HG03064 (cell line): ENCODE data around the gene ASIC3.
"Not testable (repeated sequence)": the region's sequence is repeated elsewhere in the genome, so short reads cannot be mapped to it uniquely, and the experiment has no call there.

Experiments
- ATAC-seq: cut with Tn5 transposase; IDR thresholded peaks from one replicate; pipeline ENCODE4 v1.9.1; 2021; ENCODE audit warnings: low read depth; ENCODE audit not compliant: unreplicated experiment

Gene ASIC3

GRCh38 chr7:151032936-151033863, 15.1 kb upstream of the ASIC3 start:
- no peak for ATAC-seq

DNA sequence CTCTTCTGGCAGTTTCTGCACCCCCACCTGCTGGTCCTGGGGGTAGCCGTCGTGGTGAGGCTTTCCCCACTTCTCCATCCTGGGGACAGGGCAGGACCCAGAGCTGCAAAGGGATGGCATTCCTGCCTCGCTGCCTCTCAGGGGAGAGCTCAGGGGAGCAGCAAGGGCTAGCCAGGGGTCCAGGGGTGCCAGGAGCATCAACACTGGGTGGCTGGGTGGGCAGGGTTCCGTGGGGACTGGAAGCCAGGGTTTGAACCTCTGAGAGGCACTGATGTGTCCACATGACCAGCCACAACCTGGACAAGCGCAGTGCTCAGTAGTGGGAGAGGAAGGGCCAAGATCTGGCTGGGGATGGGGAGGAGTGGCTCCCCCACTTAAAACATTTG, 14.5 kb upstream of the ASIC3 start:
- ATAC-seq = no peak

- no peak for ATAC-seq
Observed at GRCh38 chr7:151034312-151035025, 13.9 kb upstream of the ASIC3 start.

DNA sequence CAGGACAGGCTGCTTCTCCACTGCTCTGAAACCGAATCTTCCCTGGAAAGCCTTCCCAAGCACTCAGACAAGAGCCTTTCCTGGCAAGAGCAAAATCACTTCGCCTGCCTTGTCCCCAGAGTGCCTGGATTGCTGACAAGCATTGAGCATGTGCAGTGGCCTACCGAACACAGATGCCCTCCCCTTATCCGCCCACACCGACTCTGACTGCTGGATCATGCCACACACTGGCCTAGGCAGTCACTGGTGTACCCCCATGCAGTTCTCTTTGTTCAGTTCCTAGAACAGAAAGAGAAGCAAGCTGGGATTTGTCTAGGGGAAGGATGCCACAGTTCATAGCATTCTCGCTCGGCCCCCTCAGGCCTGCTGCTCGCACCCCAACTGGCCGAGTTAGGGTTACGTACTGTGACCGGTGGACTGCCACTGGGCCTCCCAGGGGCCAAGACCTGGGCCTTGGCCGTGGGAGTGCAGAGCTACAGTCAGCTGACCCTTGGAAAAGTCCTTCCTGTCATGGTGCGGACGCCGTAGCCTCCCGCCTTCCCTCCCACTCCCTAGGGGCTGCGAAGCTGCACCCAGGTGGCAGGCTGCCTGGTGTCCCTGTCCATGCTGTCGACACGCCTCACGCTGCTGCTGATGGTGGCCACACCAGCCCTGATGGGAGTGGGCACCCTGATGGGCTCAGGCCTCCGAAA, 13.2 kb upstream of the ASIC3 start:
- no peak for ATAC-seq

DNA sequence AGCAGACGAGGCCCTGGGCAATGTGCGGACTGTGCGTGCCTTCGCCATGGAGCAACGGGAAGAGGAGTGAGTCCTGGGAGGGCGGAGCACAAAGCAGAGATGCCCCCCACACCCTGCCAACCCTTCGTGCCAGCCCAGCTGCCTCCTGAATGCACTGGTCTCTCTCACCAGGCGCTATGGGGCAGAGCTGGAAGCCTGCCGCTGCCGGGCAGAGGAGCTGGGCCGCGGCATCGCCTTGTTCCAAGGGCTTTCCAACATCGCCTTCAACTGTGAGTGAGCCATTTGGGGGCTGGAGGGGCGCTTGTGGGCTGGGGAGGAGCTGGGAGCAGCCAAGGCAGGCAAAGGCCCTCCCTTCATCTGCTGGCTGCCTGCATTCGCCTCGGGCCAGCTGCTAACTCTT, 12.4 kb upstream of the ASIC3 start:
- ATAC-seq = no peak

DNA sequence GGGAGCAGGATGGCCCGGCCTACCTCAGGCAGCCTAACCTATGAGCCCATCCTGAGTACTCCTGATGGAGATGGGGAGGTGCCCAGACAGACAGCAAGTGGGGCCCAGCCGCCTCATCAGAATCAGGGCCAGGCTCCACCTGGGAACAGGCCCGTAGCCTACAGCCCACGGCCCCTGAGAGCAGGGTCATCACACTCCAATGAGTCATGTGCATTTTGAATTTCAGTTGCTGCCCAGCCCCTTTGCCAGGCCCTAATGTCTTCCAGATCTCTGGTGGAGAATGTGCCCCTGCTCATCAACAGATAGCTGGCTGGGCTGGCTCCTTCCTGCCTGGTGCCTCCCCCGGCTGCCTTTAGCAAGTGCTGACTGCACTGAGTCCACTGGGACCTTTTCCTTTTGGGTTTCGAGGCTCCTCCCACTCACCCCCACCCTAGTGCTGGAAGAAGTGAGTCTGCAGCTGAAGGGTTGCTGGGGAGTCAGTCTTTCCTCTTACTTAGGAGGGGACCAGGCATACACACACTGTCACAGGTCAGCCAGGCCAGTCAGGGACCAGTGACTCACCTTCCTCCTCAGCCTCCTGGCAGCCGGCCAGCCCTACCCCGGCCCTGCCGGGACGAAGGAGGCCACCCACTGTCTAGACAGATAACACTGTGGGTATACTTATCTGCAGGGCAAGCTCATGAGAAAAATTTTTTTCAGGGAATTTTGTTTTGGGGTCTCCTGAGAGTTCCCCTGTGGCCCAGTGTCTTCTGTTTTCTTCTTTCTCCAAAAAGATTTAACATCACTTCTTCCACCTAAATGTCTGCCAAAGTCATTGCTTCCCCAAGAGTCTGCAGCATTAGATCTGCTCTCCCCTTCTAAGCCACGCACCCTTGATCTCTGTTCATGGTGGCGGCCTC, 9.1 kb upstream of the ASIC3 start:
- ATAC-seq = no peak

- no peak for ATAC-seq
Observed at GRCh38 chr7:151039850-151040548, 8.3 kb upstream of the ASIC3 start.

DNA sequence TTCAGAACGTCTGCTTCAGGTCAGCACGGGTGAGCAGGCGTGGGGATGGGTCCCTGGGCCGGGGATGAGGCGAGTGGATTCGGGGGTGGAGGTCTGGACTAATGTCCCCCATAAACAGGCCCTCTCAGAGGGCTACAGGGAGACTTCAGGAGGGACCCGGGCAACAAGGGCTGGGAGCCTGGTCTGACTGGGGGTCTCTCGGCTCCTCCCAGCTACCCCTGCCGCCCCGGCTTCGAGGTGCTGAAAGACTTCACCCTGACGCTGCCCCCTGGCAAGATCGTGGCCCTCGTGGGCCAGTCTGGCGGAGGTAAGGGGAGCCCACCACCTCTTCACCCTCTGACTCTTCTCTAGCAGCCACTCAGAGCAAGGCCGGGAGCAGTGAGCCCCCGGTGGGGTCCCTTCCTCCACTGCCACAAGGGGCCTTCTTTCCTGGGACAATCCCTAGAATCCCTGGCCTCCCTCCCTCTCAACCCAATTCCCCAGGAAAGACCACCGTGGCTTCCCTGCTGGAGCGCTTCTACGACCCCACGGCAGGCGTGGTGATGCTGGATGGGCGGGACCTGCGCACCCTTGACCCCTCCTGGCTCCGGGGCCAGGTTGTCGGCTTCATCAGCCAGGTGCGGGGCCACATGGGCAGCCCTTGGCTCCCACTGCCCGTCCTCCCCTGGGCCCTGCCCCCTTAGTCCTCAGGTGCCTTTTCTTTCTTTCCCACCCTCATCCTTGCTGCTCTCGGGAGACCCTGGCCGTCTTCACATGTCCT, 7.5 kb upstream of the ASIC3 start:
- ATAC-seq = no peak

GRCh38 chr7:151043449-151043848, 4.9 kb upstream of the ASIC3 start:
- not testable (repeated sequence) for ATAC-seq

GRCh38 chr7:151043959-151044358, 4.4 kb upstream of the ASIC3 start:
- no peak for ATAC-seq

DNA sequence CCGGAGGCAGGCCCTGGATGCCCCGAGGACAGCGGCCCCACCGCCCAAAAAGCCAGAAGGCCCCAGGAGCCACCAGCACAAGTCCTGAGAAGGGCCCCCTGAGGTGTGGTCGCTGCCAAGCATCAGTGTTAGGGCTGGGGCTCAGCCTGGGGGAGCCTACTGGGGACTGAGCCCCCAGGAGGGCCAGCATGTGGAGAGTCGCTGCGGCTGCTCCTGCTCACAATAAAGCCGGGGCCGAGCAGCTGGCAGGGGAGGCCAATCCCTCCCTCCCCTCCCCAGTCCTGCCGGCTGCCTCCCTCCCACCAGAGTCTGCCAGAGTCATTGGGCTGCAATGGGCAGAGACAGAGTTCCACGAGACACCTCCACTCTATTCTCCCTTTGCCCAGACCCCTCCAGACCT, 3.1 kb upstream of the ASIC3 start:
- no peak for ATAC-seq

- no peak for ATAC-seq
Observed at GRCh38 chr7:151045967-151046366, 2.4 kb upstream of the ASIC3 start.

- no peak for ATAC-seq
Observed at GRCh38 chr7:151046603-151047573, 1.4 kb upstream of the ASIC3 start.

GRCh38 chr7:151048911-151049463, 656 bp downstream of the ASIC3 start:
- ATAC-seq = no peak

GRCh38 chr7:151051108-151051507, 2.8 kb downstream of the ASIC3 start:
- no peak for ATAC-seq

- ATAC-seq = no peak
Observed at GRCh38 chr7:151053096-151053495, 4.8 kb downstream of the ASIC3 start.

DNA sequence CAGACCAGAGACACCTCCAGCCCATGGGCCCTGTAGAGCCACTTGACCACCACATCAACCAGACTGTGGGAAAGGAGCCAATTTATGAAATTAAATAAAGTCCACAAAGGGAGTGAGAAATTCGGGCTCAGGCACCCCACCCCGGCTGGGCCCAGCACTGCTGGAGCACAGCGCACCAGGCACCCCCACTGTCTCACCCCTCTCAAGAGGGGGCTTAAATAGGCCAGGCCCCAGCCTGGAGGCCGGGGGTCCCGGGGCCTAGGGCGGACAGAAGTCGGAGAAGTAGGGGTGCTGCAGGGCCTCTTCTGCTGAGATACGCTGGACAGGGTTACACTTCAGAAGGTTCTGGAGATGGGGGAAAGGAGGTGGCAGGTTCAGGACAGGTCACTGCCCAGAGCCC, 5.4 kb downstream of the ASIC3 start:
- ATAC-seq = no peak

DNA sequence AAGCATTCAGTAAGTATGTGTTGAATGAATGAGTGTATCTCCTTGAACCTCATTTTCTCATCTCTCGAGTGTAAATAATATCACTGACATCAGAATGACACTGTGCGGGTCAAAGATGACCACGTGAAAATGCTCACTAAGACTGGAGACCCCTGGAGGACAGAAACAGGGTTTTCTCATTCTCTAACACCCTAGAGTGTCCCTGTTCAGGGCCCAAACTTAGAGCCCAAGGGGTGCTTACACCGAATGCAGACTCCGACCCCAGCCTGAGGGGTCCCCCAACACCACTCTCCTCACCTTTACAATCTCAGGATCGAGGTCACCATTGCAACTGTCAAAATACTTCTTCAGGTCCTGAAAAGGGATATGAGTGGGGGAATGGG, 7.9 kb downstream of the ASIC3 start:
- no peak for ATAC-seq
